GM21447 (cell line): Measurements from ENCODE around the gene SH3PXD2A.

Experiments
- ATAC-seq: cut with Tn5 transposase; IDR thresholded peaks from one replicate; pipeline ENCODE4 v1.9.1; 2021; ENCODE audit not compliant: unreplicated experiment

The SH3PXD2A gene

GRCh38 chr10:103876155-103876554 lies 20.8 kb upstream of the SH3PXD2A start:
- ATAC-seq, result no peak

GRCh38 chr10:103874730-103875129 lies 19.4 kb upstream of the SH3PXD2A start:
- no peak for ATAC-seq

DNA sequence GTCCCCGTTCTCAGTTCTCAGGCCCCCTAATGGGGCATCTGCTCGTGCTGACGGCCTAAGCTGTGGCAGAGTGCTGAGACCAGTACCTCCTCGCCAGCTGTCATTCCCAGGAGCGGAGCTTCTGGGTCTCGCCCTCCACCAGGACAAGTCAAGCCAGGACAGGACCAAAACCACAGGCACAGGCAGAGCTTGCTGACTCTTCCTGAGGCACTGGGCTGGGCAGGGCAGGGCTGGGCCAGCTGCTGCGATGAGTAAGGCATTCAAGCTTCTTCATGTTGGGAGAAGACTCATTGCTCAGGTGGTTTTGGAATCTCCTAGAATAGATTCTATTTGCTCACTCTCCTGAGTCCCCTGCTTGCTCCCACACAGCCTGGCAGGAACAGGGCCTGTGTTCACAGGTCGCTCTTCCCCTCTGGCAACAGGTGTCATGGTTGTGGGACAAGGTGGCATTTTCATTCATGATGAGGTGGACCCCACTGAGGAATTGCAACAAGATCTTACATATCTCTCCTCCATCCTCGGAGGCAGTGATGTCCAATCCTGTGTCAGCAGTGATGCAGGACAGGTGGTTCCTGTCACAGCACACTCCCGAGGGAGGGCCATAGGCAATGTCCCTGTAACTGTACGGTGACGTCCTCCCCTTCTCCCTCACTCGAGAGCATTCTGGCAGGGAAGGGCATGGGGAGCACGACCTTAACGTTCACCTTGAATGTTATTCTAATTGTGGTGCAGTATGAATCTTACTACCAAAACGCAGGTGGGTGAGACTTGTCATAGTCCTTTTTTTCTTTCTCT lies 17.0 kb upstream of the SH3PXD2A start:
- ATAC-seq, result no peak

GRCh38 chr10:103871006-103871405 lies 15.6 kb upstream of the SH3PXD2A start:
- no peak for ATAC-seq

DNA sequence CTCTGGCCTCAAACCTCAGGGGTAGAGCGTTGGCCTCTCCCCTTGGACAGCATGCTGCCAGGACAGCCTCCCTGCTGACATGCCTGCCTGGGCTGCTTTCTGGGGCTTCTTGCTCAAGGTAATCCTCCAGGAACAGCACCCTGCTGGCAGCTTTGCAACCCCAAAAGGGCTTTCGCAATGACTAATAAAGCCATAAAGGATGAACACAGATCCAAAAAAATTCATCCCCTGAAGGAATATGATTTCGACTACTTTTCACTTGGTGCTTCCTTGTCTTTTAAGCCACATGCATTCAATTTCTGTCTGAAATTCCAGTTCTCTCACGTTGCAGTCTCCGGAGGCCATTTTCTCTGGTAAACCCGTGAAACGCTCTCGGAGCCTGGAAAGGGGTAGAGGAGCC lies 15.1 kb upstream of the SH3PXD2A start:
- ATAC-seq, result no peak

DNA sequence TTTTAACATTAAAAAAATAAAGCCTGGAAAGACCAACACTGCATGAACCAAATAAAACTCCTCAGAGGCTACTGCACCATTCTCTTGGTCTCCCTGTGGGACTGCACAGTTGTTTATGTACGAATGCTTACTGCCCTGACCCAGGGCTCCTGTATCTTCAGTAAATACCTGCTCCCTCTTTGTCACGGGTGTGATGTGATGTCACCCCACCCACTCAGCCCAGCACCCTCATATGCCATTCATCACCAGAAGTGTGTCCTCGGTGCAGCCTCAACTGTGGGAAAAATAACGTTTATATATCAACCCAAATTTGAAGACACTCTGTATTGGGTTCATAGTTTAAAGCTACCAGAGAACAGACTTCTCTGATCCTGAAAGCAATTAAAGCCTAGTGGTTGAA lies 14.0 kb upstream of the SH3PXD2A start:
- no peak for ATAC-seq

- ATAC-seq, result no peak
Observed at GRCh38 chr10:103868200-103868599, 12.8 kb upstream of the SH3PXD2A start.

DNA sequence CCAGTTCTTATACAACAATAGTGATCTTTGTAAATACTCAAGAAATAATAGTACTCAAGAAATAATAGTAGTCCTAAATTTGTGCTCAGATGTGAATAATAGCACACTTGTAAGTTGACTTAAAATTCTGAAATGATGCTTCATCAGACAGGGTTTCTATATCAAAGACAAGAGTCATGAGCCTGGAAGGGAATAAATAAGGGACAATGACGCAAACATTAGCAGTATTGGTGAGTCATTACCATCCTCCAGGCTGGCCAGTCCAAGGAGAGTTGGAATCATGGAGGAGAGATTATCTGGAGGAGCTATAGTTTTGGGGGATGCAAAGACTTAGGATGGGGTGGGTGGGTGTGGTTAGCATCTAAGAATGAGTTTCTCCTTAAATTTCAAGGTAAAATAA lies 6.1 kb upstream of the SH3PXD2A start:
- ATAC-seq, result no peak

GRCh38 chr10:103859161-103860086 lies 4.0 kb upstream of the SH3PXD2A start:
- peak; percentile 68 for ATAC-seq

GRCh38 chr10:103858360-103858759 lies 3.0 kb upstream of the SH3PXD2A start:
- no peak for ATAC-seq

GRCh38 chr10:103856797-103857170 lies 1.4 kb upstream of the SH3PXD2A start:
- ATAC-seq, result no peak

GRCh38 chr10:103855852-103856796 lies 748 bp upstream of the SH3PXD2A start:
- ATAC-seq, result no peak

DNA sequence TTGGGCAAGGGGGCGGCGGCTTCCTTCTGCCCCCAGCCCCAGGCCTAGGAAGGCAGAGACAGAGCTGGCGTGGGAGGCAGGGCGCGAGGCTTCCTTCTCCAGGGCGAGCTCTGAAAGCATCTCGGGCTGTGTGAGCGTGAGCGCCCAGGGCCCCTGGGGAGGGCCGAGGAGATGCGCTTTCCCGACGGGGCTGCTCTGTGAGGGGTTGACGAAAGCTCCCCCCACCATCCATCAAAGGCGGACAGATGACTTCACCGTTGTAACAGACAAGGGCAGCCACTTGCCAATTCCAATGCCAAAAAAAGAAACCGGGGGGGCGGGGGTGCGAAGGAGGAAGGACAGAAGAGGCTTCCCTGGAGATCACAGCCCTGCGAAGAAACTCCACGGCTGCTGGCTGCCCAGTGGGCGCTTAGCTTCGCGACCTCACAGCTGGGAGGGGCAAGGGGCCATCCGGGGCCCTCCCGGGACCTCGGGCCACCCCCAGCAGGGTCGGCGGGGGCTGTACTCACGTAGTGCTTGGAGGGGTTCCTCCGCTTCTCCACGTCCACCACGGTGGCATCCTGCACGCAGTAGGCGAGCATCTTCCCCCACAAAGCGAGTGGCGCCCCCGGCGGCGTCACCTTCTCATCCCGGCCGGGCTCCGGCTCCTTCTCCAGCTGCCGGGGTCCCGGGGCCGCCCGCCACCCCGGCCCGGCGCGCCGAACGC lies 537 bp downstream of the SH3PXD2A start:
- no peak for ATAC-seq

DNA sequence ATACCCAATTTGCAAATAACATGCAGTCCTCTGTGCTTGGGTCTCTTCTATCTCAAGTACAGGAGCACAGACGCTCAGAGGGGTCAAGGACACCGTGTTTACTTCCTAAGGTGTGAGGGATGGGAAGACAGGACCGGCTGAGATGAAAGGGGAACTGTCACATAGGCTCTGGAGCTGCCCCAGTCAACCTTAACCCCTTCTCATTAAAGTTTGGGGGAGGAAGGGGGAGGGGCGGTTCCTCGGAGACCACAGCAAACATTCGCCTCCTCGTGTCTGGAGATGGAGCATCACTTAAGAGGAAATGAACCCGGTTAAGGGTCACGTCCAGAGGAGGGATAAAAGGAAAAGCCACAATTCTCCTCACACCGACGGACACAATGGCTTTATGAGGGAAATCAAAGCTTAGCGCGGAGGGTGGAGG lies 1.1 kb downstream of the SH3PXD2A start:
- ATAC-seq, result no peak

DNA sequence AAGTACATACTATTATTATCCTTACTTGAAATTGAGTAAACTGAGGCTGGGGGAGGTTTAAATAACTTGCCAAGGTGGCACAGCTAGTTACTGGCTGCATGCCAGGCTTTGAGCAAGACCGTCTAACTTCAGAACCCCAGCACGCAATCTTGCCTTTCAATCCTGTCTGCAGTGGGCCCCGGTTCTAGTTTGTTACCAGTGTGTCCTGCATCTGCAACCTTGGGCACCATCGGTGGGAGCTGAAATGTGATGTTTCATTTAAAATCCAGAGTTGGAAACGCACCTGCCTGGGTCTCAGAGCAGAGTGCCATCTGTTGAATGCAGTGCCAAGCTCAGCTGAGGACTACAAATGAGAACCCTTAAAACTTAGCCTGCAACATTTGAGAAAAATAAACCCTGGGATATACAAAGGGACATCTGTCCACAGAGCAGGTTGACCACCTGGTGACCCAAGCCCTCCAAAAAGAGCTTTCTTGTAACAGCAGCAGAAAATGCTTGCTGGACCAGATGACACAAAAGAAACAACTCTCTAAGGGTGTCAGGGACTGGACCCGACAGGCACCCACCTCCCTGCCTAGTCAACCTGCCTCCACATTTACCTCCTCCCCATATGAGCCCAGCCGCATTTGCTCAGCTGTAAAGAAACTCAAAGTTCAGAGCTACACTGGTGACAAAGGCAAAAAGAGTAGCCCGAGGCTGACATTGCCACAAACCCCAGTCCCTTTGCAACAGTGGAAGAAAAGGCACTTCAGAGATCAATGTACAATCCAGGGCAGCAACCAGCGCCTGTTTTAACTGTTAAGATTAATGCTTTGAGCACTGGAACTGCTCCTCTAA lies 1.7 kb downstream of the SH3PXD2A start:
- no peak for ATAC-seq

- no peak for ATAC-seq
Observed at GRCh38 chr10:103852856-103853255, 2.5 kb downstream of the SH3PXD2A start.

DNA sequence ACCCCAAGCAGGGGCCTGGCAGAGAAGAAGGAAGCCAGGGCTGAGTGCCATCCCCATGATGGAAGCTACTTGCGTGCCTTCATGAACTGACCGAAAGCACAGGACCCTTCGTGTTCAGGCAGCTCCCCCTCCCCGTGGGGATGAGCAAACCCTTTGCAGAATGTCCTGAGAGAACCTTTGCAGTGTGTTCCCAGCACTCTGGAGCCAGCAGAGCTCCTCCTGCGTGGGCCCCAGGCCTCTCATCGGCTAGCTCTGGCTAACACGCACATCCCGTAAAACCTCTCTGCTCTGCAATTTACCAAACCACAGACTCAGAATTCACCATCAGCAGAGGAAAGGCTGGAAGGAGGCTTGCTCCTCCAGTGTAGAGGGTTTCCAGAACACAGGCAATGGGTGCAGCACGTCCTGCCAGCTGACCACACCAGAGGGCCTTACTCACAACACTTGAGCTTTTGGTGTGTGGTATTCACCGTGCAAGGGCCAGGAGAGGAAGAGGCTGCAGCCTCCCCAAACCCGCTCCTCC lies 3.1 kb downstream of the SH3PXD2A start:
- no peak for ATAC-seq

DNA sequence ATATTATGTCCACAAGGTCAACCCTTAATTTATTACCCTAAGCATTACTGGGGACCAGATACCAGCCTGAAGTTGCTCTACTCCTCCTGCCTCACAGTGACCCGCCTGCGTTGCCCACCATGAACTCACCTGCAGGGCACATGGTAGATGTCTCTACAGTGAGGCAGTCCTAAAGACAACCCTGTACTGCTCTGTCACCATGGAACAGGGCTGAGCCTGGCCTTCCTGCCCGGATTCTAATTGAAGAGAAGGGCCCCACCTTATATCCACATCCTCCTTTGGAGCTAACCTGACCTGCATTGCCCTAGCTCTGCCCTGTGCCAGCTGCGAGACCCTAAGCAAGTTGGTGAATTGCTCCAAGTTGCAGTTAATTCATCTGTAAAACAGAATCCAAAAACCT lies 4.1 kb downstream of the SH3PXD2A start:
- no peak for ATAC-seq

DNA sequence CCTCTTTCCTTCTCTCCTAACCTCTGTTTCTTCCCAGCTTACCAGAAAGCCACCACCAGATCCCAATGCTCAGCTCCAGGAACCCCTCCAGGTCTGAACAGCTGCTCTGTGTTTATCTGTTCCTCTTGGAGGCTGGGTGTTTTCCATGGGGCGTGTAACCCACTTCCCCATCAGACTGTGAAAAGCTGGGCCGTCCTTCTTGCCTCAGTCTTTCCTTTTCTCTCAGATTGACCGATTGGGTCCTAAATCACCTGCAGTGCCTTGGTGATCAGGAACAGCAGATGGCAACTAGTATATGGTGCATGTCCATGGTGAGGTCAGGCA lies 4.8 kb downstream of the SH3PXD2A start:
- no peak for ATAC-seq
